Mesothelial cell of epicardium (in vitro differentiated cells): ENCODE data around the gene ZFP92. TPM values are rescaled to one million over a fixed set of nuclear protein-coding genes. Genes with fewer than 3 reads are reported as not detected.

Experiments used
- DNase-seq, 2 experiments: peaks; one replicate each; pipeline ENCODE4 v3.0.0; 2021; ENCODE audit warnings: low spot score in 2 of 2; ENCODE audit not compliant: unreplicated experiment in 2 of 2
- H3K27ac Mint-ChIP-seq: 2 replicates; pipeline ENCODE4 v1.8.0; 2021; ENCODE audit warnings: mixed read lengths
- H3K27me3 Mint-ChIP-seq: 2 replicates; pipeline ENCODE4 v1.8.0; 2021; ENCODE audit warnings: low read depth, mixed read lengths
- H3K36me3 Mint-ChIP-seq: 2 replicates; pipeline ENCODE4 v1.8.0; 2021; ENCODE audit warnings: mixed read lengths
- H3K4me1 Mint-ChIP-seq: 2 replicates; pipeline ENCODE4 v1.8.0; 2021; ENCODE audit warnings: mixed read lengths
- H3K4me3 Mint-ChIP-seq: 2 replicates; pipeline ENCODE4 v1.8.0; 2021; ENCODE audit warnings: mild to moderate bottlenecking, moderate library complexity, mixed read lengths
- H3K9me3 Mint-ChIP-seq: 2 replicates; pipeline ENCODE4 v1.8.0; 2021; ENCODE audit warnings: mixed read lengths
- CTCF ChIP-seq: fragments of 200-600 bp; sonication (generic); IDR thresholded peaks from one replicate; pipeline ENCODE4 v1.5.0; 2021; ENCODE audit warnings: antibody characterized with exemption; ENCODE audit not compliant: unreplicated experiment
- total RNA-seq: library from RNA; stranded (reverse); gene quantifications from 3 replicates; pipeline ENCODE4 v1.2.1, GENCODE V29; 2021

The ZFP92 gene
- total RNA-seq, 1 donor from 2014 or later: 1.3 TPM

- H3K36me3 Mint-ChIP-seq: no peaks in the 10 kb centered on the region
Measured at GRCh38 chrX:153417637-153418036, 6.4 kb downstream of the ZFP92 start.

GRCh38 chrX:153420851-153421599, 9.8 kb downstream of the ZFP92 start:
- Mint-ChIP-seq H3K27me3 (no peaks in the 10 kb centered on the region), H3K9me3 (peaks cover 12% of the 10 kb centered on the region), H3K4me1 (no peaks in the 10 kb centered on the region), H3K27ac (no peak overlapping the region), H3K4me3 (no peak overlapping the region), H3K36me3 (peaks cover under 1% of the 10 kb centered on the region)
- no peak for DNase-seq
- no peak for TF ChIP-seq CTCF

More at GRCh38 chrX:153417637-153418036, 6.4 kb downstream of the ZFP92 start:
- DNase-seq: no peak
- no peak overlapping the region for H3K27ac Mint-ChIP-seq
- no peaks in the 10 kb centered on the region for H3K4me1 Mint-ChIP-seq
- no peak overlapping the region for H3K4me3 Mint-ChIP-seq
- H3K27me3 Mint-ChIP-seq: peaks cover 2% of the 10 kb centered on the region
- no peak for TF ChIP-seq CTCF
- H3K9me3 Mint-ChIP-seq: peaks cover 11% of the 10 kb centered on the region

GRCh38 chrX:153421856-153422255, 10.6 kb downstream of the ZFP92 start:
- Mint-ChIP-seq H3K9me3 (peaks cover 15% of the 10 kb centered on the region), H3K36me3 (peaks cover 1% of the 10 kb centered on the region), H3K27me3 (no peaks in the 10 kb centered on the region), H3K4me1 (no peaks in the 10 kb centered on the region), H3K27ac (no peak overlapping the region), H3K4me3 (no peak overlapping the region)
- no peak for TF ChIP-seq CTCF
- DNase-seq: no peak

- no peak overlapping the region for H3K27ac Mint-ChIP-seq
- no peaks in the 10 kb centered on the region for H3K27me3 Mint-ChIP-seq
- no peak for TF ChIP-seq CTCF
- H3K9me3 Mint-ChIP-seq: peaks cover 24% of the 10 kb centered on the region
- H3K36me3 Mint-ChIP-seq: peaks cover 1% of the 10 kb centered on the region
- H3K4me1 Mint-ChIP-seq: no peaks in the 10 kb centered on the region
- no peak for DNase-seq
- H3K4me3 Mint-ChIP-seq: no peak overlapping the region
Measured at GRCh38 chrX:153423652-153424051, 12.4 kb downstream of the ZFP92 start.

- no peak for DNase-seq
- H3K4me3 Mint-ChIP-seq: no peak overlapping the region
- no peak for TF ChIP-seq CTCF
- peaks cover 39% of the 10 kb centered on the region for H3K9me3 Mint-ChIP-seq
- H3K27ac Mint-ChIP-seq: no peak overlapping the region
- H3K4me1 Mint-ChIP-seq: no peaks in the 10 kb centered on the region
- no peaks in the 10 kb centered on the region for H3K27me3 Mint-ChIP-seq
- peaks cover 1% of the 10 kb centered on the region for H3K36me3 Mint-ChIP-seq
Measured at GRCh38 chrX:153426204-153426603, 14.9 kb downstream of the ZFP92 start.
